Activated CD8-positive, alpha-beta memory T cell treated with anti-CD3 and anti-CD28 coated beads for 4 hours (primary cell): ENCODE measurements around the gene SMPD3.
A peak's percentile ranks its signal among the peaks of the same experiment; 100 is the strongest.

ENCODE experiments used
- DNase-seq, 2 donors: peaks; one replicate each; pipeline ENCODE4 v3.0.0-alpha.2; 2020; ENCODE audit warnings: low read depth in 2 of 2

The SMPD3 gene

DNA sequence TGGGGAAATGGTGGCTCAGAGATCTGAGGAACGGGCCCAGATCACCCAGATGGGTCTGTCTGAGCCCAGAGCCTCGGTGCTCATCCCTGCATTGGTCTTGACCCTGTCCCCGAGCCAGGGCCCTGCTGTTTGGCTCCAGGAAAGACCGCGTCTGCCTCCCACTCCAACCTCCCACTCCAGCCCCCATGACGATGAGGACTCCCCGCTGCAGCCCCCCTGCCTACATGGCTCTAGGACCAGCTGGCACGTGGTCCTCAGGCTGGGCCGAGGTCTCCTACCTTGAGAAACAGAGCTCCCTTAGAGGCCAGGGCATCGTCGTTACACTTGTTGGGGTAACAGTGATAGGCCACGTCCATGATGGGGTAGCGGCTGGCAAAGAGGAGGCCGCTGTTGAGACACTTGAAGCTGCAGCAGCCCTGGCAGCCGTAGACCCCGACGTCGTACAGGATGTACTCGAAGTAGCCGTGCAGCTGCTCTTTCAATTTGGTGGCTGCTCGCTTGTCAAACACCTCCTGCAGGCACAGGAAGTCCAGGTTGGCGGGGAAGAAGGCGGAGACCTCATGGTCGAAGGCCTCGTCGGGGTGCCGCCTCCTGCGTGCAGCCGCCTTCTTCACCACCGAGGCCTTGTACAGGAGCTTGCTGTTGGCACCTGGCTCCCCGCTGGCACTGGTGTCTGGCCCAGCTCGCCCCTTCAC is 77.6 kb downstream of the SMPD3 start:
- peak in 1 of 2 donors; percentile 22 for DNase-seq

DNA sequence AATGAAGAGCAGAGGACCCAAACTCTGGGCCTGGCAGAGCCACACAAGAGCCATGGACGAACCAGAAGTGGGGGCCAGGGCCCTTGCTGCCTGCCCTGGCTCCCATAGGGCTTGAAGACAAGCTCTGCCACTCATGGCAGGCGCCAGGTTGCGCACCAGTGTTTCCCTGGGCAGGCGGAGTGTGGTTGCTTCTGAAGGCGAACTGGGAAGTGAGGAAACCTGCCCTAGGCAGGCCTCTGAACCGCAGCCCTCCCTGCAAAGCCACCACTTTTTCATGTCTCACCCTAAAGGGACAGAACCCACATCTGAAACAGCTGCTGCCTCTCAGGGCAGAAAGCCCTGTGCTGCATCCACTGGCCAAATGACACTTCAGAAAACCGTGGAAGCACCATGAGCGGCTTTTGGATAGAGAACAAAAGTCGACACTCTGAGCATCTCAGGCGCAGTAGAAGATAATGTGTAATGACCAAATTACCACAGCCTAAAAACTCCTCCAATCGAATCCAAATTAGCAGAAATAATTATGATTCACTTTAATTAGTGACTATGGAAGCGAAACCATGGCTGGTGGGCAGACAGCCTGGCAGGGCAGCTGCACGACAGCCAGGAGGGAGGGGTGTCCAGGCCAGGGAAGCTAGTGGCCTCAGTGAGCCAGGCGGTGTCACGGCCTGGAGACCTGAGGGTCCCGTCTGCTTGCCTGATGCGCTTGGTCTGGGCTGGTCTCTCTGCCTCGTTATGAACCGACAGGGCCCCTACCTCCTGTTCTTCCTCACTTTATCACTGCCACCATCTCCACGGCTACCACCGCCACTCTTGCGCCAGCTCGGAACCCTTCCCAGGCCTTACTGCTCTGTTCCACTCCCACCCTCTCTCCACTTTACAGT is 78.4 kb downstream of the SMPD3 start:
- no peak for DNase-seq

DNA sequence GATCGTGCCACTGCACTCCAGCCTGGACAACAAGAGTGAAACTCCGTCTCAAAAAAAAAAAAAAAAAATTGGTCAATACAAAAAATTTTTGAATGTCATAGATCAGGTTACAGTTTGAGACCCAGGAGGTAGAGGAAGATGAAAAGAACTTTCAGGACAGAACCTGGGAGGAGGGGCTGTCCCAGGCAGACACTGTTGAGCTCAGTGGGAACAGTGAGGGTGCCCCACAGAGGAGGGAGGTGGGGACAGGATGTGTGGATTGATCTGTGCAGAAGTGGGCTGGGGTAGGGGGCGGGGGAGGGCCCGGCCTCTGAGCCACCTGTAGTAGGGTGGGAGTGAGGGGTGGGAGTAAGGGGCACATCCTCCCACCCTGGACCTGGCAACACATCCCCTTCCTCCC is 79.1 kb downstream of the SMPD3 start:
- no peak for DNase-seq

DNA sequence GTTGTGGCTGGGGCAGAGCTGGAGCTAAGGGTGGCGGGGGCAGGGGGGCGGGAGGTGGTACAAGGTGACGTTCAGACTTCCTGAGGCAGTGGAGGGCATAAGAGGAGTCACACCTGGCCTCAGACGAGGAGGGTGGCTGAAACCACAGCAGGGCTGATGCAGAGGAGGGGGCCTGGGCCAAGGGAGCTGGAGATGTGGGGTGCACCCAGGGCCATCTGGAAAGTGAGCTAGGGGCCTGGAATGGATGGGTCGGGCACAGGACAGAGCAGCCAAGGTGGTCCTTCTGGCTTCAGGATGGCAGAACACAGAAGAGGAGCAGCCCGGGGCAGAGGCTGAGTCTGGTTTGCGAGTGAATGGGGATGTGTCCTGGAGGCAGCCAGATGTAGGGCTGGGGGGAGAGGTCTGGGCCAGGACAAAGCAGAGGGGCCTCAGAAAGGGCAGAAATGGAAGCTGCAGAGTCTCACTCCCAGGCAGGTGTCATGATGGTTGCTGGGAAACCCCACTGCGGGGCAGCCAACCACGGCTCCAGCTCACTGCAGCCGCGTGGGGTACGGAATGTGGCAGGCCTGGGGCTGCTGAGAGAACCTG is 79.9 kb downstream of the SMPD3 start:
- no peak for DNase-seq

DNA sequence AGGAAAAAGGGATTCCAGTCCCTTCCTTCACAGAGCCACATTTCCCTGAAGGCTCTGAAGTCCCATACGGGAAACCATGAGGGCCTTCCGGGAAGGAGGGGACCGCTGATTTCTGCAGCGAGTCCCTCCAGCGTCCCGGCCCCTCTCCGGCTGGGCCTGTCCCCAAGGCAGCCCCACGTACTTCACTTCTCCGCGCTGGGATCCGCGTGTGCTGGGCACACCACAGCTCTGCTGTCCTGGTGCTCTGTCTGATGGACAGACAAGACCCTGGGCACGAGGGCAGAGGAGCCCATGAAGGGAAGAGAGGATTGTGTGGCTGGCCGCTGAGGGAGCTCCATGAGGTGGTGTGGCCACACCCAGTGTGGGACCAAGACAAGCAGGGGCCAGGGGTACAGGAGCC is 80.4 kb downstream of the SMPD3 start:
- no peak for DNase-seq

DNA sequence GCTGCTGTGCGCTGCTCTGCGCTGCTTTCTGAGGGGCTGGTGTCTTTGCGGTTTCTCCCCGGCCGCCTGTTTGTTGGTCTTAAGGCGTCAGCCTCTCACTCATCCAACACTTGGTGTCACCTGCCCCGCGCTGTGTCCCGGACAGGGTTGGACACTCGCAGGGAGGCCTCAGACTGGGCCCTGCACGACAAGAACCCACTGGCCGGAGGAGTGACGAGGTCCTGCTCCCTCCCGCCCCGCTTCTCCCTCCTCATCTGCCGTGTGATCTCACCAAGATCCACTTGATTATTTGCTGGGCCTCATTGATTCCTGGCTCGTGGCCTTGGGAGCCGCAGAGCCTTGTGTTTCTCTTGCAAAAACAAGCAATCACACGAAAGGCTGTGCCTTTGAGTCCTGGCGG is 80.9 kb downstream of the SMPD3 start:
- no peak for DNase-seq

DNA sequence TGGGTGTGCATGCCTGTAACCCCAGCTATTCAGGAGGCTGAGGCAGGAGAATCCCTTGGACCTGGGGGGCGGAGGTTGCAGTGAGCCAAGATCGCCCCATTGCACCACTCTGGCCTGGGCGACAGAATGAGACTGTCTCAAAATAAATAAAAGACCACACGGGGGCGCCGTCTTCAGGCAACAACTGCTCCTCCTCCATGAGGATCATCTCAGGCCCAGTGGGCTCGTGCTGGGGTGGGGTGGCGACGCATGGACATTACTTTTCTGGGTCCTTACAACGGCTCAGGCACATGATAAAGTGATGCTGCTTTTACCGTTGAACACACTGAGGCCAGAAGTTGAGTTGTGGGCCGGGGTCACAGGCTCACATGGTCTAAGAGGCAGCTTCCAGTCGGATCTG is 81.3 kb downstream of the SMPD3 start:
- DNase-seq = no peak

DNA sequence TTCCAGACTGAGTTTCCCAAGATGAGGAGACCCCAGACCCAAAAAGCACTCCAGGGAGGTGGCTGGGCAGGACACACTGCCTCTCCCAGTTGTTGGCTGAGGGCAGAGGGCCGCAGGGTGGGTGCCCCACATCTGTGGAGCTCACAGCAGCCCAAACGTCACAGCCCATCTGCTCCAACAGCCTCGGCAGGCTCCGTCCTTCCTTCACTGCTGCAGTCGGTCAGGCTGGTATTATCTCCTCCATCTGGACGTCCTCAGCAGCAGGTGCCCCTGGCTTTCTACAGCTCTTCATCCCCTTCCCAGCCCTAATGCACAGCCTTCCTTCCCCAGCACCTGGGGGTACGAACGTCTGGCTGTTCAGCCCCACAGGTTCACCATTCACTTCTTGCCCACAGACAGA is 82.2 kb downstream of the SMPD3 start:
- no peak for DNase-seq

DNA sequence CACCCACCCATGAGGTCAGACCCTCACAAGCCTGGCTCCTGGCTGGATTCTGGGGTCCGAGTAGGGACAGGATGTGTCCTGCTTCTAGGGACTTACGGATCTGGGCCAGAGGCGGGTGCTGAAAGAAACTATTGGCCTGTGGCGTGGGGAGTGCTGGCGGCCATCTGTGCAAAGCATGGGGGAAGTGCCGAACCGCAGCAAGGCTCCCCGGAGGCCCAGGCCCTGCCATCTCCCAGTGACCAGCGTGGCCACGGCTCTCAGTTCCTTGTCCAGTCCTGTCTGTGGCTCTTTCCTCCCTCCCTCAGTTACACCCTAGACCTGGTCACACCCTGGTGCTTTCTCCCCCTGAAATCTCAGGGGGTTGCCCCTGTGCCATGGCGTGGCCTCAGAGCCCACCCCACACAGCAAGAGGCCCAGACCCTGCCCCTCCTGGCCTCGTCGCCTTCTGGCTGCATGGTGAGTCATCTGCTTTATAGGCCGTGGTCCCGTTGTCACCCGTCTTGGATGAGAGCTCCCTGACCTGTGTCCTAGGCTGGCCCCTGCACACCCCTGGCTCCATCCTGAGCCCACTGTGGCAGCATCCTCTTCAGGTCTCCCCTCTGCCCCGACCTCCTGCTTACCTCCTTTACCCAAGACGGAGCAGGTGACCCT is 83.0 kb downstream of the SMPD3 start:
- DNase-seq = no peak

DNA sequence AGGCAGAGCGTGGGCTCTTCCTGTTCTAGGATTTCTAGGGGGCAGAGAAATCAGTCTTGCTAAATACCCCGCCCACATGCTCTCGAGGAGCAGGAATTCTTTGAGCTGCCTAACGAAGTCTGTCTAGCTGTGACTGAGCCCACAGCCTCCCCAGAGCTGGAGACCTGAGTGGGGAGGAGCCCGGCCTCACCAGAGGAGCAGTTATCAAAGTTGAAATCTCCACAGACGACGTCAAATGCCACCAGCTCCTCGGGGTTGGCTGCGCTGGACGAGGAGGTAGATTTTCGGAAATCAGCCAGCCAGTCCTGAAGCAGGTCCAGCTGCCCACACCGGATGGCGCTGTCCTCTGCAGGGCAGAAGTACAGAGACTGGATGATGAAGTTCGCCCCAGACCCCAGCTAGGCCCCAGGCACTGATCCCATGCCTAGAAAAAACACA is 83.7 kb downstream of the SMPD3 start:
- no peak for DNase-seq

DNA sequence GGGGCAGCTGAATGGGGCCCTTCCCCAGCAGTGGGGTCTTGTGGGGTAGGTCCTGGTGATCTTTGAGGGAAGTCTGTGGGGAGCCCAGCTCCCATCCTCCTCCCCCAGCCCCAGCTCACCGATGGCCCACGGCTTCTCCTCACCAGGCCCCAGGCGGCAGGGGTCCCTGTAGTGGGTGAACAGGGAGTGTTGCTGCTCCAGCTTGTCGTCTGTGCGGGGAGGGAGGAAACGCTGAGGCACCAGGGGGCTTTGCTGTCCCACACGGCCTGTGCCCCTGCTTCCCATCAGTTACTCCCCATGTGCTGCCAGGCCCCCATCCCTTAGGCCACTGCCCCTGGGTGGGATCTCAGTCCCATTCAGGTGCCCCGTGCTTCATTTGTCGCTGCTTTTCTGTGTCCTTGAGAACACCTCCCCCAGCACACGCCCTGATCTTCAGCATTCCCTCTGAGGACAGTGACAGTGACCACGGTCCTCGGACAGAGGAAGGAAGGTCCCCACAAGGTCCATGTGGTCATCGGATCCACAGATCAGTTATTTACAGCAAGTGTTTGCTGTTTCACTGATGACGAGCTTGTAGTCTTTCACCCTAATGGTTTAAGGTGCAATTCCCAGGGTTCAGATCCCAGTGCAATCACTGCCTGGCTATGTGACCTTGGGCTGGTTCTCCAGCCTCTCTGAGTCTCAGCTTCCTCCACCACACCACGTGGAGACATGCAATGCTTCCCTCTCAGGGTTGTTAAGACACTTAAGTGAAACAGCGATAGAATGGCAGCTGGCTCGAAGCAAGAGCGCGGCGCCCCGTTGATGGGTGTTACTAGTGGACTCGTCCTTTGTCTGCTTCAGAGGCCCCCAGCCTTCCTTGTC is 84.4 kb downstream of the SMPD3 start:
- DNase-seq = no peak

DNA sequence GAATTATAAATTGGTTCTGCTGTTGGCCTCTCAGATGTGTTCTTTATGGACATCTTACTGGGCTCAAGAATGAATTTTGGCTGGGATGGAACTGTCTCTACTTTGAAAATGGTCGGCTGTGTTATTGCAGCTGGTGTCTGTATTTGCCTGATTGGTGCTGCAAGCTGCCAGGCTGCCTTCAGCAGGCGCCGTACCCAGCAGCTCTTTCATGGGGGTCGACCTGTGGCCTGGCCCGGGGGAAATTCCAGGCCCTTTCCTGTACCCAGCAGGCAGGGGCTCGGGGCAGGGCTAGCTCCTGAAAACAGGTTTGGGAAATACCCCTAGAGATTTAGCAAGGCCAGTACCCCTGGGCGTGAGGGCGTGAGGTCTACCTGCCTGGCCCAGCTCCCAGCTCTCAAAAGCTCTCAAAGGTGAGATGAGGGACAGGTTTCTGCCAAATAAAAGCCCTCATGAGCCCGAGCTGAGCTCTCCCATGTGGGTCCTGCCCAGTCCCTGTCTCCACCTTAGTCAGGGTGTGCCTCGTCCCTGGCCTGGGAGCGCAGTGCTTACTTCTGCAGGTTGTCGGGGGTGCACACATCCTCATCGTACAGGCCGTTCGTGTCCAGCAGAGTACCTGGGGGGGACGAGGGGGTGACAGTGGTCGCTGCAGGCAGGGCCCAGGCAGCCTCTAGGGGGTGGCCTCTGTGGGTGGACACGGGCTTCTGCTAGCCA is 85.2 kb downstream of the SMPD3 start:
- no peak for DNase-seq

DNA sequence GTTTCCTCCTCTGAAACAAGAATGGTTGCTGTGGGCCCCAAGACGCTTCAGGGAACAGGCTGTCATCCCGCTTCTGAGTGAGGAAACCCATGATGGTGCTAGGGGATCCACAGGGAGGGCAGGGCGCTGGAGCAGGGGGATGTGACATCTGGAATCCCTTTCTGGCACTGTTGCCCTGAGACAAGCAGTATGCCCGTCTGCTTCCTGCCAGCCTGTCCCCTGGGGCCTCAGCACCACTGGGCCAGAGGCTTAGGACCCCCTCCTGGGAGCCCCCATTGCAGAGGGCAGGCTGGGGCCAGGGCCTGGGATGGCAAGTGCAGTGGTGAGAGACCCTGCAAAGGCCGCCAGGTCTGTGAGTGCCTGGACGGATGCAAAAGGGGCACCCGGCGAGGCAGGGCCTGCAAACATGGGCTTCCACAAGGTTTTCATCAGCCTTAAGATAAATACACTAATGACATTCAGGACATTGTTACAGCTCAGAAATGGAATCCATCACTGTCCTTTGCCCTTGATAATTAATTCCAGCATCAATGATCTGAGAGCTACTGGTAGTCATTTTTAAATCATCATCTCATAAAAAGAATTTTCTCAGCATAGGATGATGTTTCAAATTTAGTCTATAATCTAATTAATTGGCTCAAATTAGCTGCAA is 85.9 kb downstream of the SMPD3 start:
- no peak for DNase-seq

DNA sequence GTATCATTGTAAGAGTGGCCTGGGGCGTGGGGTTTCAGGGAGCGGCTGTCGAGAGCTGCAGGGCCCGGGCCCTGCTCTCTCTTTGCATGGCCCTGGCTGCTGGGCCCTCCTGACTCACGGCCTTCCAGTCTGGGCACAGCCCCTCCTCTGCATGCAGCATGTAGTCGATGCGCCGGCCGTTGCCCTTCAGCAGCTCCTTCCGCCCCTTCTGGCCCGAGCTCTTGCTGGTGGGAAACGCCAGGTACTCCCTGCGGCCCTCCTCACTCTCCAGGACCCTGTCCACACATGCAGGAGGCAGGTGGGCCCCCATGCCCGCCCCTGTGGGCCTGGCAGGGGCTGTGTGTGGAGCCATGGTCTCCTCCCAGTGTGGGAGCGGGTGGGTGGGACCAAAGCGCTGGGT is 86.8 kb downstream of the SMPD3 start:
- DNase-seq = no peak

DNA sequence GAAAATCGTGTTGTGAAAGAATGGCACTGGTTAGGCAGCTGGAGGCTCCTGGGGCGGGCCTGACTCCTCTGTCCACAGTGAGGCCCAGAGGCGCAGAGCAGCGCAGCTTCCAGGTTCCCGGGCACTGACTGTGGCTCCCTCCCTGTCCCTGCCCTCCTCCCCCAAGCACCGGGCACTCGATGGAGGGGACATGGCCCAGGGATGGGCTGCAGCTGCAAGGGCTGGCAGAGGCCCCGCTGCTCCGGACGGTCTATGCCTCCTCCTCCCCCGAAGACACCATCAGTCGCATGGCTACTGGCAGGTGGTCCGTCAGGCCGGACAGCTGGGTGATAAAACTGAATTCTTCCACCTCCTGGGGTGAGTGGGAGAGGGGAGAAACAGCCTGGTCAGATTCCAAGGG is 87.4 kb downstream of the SMPD3 start:
- DNase-seq = no peak

DNA sequence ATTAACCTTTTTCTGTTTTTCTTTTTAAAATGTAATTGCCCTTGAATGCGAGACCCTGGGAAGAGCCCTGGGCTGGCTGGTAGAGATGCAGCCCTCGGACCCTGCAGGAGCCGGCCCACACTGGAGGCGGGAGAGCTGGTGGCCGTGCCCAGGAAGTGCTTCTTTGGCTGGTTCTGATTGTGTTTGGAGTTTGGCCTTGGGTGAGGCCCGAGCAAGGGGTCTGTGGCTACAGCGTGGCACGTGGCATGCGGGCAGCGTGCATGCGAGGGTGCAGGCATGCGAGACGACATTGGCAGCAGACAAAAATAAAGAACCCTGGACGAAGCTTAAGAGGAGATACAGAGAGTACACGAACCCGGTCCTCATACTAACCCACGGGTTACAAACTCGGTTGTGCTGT is 87.8 kb downstream of the SMPD3 start:
- DNase-seq = no peak

DNA sequence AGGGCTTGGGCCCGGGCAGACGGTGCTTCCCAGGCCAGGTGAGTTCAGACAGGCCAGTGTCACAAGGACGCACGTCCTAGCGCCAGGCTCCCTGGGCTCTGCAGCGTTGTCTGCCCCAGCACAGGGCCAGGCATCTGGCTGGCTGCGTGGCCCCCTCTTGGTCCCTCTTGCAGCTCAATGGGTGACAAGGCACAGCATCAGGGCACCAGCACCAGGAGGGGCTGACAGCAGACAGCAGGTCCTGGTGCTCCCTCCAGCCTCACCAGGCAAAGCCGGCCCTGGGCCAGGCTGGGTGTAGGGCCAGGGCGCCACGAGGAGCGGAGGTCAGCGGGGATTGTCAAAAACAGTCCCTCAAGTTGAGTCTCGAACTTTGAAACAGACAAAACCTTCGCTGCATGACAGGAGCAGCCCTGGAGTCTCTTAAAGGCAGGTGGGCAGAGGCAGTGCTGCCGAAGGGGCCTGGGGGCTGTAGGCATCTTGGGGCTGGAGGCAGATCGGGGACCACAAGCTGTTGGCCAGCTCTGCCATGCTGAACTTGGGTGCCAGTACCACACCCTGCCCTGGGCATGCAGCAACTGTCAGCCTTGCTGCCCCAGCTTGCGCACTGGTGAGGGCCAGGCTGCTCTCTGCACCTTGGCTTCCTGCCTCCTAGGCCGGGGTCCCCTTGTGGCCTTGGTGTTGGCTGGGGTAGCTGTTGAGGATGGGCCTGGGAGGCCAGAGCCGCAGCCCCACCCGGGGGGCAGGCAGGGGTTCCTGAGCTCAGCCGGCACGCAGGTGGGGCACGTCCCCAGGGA is 88.7 kb downstream of the SMPD3 start:
- no peak for DNase-seq

DNA sequence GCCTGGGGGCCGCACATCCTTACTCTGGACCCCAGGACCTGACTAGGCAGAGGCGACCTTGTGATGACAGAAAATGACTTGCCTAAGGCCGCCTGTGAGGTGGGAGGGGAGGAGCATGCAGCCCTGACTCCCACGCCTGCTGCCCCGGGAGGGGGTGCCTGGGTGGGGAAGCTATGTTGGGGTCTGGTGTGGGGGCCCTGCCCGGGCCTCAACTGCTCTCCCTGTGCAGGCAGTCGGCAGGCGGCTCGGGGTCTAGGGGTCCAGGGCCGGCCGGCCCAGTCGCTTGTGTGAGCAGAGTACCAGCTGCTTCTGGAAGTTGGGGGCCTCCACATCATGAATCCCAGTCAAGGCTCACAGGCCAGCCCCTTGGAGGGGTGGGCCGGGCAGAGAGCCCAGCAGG is 89.4 kb downstream of the SMPD3 start:
- no peak for DNase-seq

DNA sequence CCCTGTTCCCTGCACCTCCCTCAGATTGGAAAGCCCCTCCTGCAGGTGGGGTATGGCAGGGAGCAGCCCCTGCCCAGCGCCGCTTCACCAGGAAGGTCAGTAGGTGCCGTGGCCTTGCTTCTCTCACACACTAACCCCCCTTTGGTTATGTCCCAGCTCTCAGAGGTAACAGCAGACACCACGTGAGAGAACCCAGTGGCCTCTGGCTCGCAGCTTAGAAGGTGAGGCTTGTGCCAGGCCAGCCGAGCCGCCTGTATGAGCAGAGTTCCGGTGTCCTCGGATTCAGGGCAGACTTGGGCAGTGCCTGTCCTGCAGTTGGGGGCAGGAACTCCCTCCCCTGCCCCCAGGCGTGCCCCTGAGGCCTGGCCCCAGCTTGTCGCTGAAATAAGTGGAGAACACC is 90.4 kb downstream of the SMPD3 start:
- DNase-seq = no peak
